ENCODE data around the gene MGAT3.

GRCh38 chr22:39414377-39414776 is 42.4 kb upstream of the MGAT3 start:
- TF ChIP-seq EP300 (IDR thresholded peaks at IDR 0.05; ENCODE audit: borderline replicate concordance in 1 of 2, low read depth in 1 of 2, low read length in 1 of 2): no peak
- no peak for TF ChIP-seq CTCF (IDR thresholded peaks at IDR 0.05)
- no peak for TF ChIP-seq FOXM1 (IDR thresholded peaks at IDR 0.05; ENCODE audit: low read depth)
- no peak for TF ChIP-seq RCOR1 (IDR thresholded peaks at IDR 0.05; ENCODE audit: low read length)
- TF ChIP-seq EZH2phosphoT487 (IDR thresholded peaks at IDR 0.05; ENCODE audit: borderline replicate concordance, low read depth): no peak
- TF ChIP-seq POLR2AphosphoS5 (IDR thresholded peaks at IDR 0.05; ENCODE audit: low read depth, low read length): no peak

All from SK-N-SH (cell line).